NCI-H748 treated with DMSO at 0.1 percent for 48 hours (cell line): Measurements from ENCODE around the gene RIOK3.

Source experiments
- DNase-seq: peaks from one replicate; lab custom pipeline; 2025; lab: John Stamatoyannopoulos, UW

The RIOK3 gene

GRCh38 chr18:23529604-23530003 lies 76.5 kb downstream of the RIOK3 start:
- DNase-seq = no peak

DNA sequence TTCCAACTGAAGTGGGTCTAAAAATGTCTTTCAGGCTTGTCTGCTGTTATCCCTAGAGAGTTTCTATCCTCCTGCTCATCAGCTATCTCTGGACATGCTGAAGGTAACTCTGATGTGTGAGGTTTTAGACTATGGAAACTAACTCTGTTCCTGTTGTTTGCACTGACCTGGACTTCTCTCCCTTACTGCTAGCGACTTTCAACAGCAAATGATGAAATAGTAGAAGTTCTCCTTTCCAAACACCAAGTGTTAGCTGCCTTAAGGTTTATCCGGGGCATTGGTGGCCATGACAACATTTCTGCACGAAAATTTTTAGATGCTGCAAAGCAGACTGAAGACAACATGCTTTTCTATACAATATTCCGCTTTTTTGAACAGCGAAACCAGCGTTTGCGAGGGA lies 77.1 kb downstream of the RIOK3 start:
- DNase-seq = no peak

GRCh38 chr18:23531912-23532311 lies 78.8 kb downstream of the RIOK3 start:
- no peak for DNase-seq
